ENCODE results near the gene CCR1.

GRCh38 chr3:46168583-46169345 lies 39.3 kb downstream of the CCR1 start:
- TF ChIP-seq POLR2AphosphoS5 (IDR thresholded peaks at IDR 0.05; ENCODE audit: control insufficient read depth, insufficient read depth, low read depth, low read length) (no peak), EZH2 (IDR thresholded peaks at IDR 0.05; ENCODE audit: borderline replicate concordance, low read depth, low read length) (no peak), MXI1 (IDR thresholded peaks at IDR 0.05; ENCODE audit: low read depth, low read length) (no peak)
- TF ChIP-seq, protein P1, sequence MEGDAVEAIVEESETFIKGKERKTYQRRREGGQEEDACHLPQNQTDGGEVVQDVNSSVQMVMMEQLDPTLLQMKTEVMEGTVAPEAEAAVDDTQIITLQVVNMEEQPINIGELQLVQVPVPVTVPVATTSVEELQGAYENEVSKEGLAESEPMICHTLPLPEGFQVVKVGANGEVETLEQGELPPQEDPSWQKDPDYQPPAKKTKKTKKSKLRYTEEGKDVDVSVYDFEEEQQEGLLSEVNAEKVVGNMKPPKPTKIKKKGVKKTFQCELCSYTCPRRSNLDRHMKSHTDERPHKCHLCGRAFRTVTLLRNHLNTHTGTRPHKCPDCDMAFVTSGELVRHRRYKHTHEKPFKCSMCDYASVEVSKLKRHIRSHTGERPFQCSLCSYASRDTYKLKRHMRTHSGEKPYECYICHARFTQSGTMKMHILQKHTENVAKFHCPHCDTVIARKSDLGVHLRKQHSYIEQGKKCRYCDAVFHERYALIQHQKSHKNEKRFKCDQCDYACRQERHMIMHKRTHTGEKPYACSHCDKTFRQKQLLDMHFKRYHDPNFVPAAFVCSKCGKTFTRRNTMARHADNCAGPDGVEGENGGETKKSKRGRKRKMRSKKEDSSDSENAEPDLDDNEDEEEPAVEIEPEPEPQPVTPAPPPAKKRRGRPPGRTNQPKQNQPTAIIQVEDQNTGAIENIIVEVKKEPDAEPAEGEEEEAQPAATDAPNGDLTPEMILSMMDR (IDR thresholded peaks at IDR 0.05 in 2 of 3, conservative IDR thresholded peaks at IDR 0.05 in 1 of 3; ENCODE audit: insufficient read depth in 2 of 3, low read depth in 1 of 3, low read length in 3 of 3) = no peak

All from K562 (cell line).